GM23338 (cell line): ENCODE results near the gene ASB9. TPM values are rescaled to one million over a fixed set of nuclear protein-coding genes. Genes with fewer than 3 reads are reported as not detected.

ENCODE experiments used
- ATAC-seq: fragments of 200-7000 bp; cut with Tn5 transposase; 3 replicates; pipeline ENCODE4 v1.9.1; 2020
- DNase-seq: peaks from one replicate; pipeline ENCODE4 v3.0.0-alpha.2; 2015; ENCODE audit warnings: low spot score
- H2AFZ ChIP-seq: fragments of 200-600 bp; sonication (generic); 2 replicates; pipeline ENCODE4 v1.8.0; 2016; ENCODE audit warnings: antibody characterized with exemption, mild to moderate bottlenecking, moderate library complexity
- H3F3A ChIP-seq: fragments of 200-600 bp; sonication (generic); replicated peaks from 2 replicates; pipeline ENCODE4 v1.8.0; 2017; ENCODE audit warnings: antibody characterized with exemption, mixed run types, low read depth
- H3K27ac ChIP-seq: fragments of 200-600 bp; sonication (generic); 2 replicates; pipeline ENCODE4 v1.6.1; 2016; ENCODE audit warnings: low read depth
- H3K27me3 ChIP-seq: fragments of 200-600 bp; sonication (generic); 2 replicates; pipeline ENCODE4 v1.8.0; 2016; ENCODE audit warnings: mild to moderate bottlenecking, mixed run types, moderate library complexity; ENCODE audit not compliant: insufficient read depth
- H3K36me3 ChIP-seq: fragments of 200-600 bp; sonication (generic); 2 replicates; pipeline ENCODE4 v1.8.0; 2016; ENCODE audit warnings: mild to moderate bottlenecking; ENCODE audit not compliant: insufficient read depth
- H3K4me1 ChIP-seq: fragments of 200-600 bp; sonication (generic); 2 replicates; pipeline ENCODE4 v1.8.0; 2016; ENCODE audit warnings: mild to moderate bottlenecking, moderate library complexity; ENCODE audit not compliant: insufficient read depth
- H3K4me2 ChIP-seq: fragments of 200-600 bp; sonication (generic); 2 replicates; pipeline ENCODE4 v1.7.1; 2017; ENCODE audit warnings: mixed run types
- H3K4me3 ChIP-seq: fragments of 200-600 bp; sonication (generic); 2 replicates; pipeline ENCODE4 v1.6.1; 2016; ENCODE audit warnings: mixed run types
- H3K79me2 ChIP-seq: fragments of 200-600 bp; sonication (generic); replicated peaks from 2 replicates; pipeline ENCODE4 v1.8.0; 2017; ENCODE audit warnings: mild to moderate bottlenecking; ENCODE audit not compliant: insufficient read depth
- H3K9me2 ChIP-seq: fragments of 200-600 bp; sonication (generic); 2 replicates; pipeline ENCODE4 v1.8.0; 2017; ENCODE audit not compliant: insufficient read depth
- H4K20me1 ChIP-seq: fragments of 200-600 bp; sonication (generic); replicated peaks from 2 replicates; pipeline ENCODE4 v1.8.0; 2017; ENCODE audit warnings: mild to moderate bottlenecking; ENCODE audit not compliant: insufficient read depth
- H3K27ac Mint-ChIP-seq: 2 replicates; pipeline ENCODE4 v1.8.0; 2020; ENCODE audit warnings: inconsistent platforms, mild to moderate bottlenecking, moderate library complexity, mixed read lengths
- H3K27me3 Mint-ChIP-seq: 3 replicates; pipeline ENCODE4 v1.8.0; 2022; ENCODE audit warnings: low read depth, mild to moderate bottlenecking, moderate library complexity, mixed read lengths, inconsistent platforms; ENCODE audit not compliant: insufficient read depth, poor library complexity
- H3K36me3 Mint-ChIP-seq: 3 replicates; pipeline ENCODE4 v1.8.0; 2021; ENCODE audit warnings: low read depth, mild to moderate bottlenecking, inconsistent platforms, moderate library complexity, mixed read lengths
- H3K4me1 Mint-ChIP-seq: 3 replicates; pipeline ENCODE4 v1.8.0; 2020; ENCODE audit warnings: mild to moderate bottlenecking, inconsistent platforms, mixed read lengths
- H3K4me3 Mint-ChIP-seq: 3 replicates; pipeline ENCODE4 v1.8.0; 2021; ENCODE audit warnings: moderate library complexity, mild to moderate bottlenecking, inconsistent platforms, mixed read lengths
- H3K9me3 Mint-ChIP-seq: 3 replicates; pipeline ENCODE4 v1.8.0; 2020; ENCODE audit warnings: moderate library complexity, mild to moderate bottlenecking, inconsistent platforms, mixed read lengths
- CREB1 ChIP-seq: fragments of 250-450 bp; sonication (Bioruptor Pico); IDR thresholded peaks from 2 replicates; pipeline ENCODE4 v1.5.0; 2020; ENCODE audit warnings: low read depth, mild to moderate bottlenecking, moderate library complexity
- EZH2phosphoT487 ChIP-seq: fragments of 200-600 bp; sonication (generic); IDR thresholded peaks from one replicate; pipeline ENCODE4 v1.8.1; 2018; ENCODE audit warnings: antibody characterized with exemption; ENCODE audit not compliant: unreplicated experiment
- JUNB ChIP-seq: IDR thresholded peaks from one replicate; pipeline ENCODE4 v1.6.1; 2016; ENCODE audit warnings: antibody characterized with exemption; ENCODE audit not compliant: unreplicated experiment
- POLR2AphosphoS5 ChIP-seq: IDR thresholded peaks from 2 replicates; pipeline ENCODE4 v1.6.1; 2016; ENCODE audit warnings: antibody characterized with exemption, low read depth
- STAT1 ChIP-seq: IDR thresholded peaks from one replicate; pipeline ENCODE4 v1.6.1; 2016; ENCODE audit warnings: antibody characterized with exemption; ENCODE audit not compliant: unreplicated experiment
- ZNF114 ChIP-seq: fragments of 250-450 bp; sonication (Bioruptor Pico); IDR thresholded peaks from 2 replicates; pipeline ENCODE4 v1.5.0; 2020; ENCODE audit warnings: mild to moderate bottlenecking, moderate library complexity
- ZNF331 ChIP-seq: fragments of 250-450 bp; sonication (Bioruptor Pico); IDR thresholded peaks from 2 replicates; pipeline ENCODE4 v1.5.0; 2020; ENCODE audit warnings: low read depth, mild to moderate bottlenecking, moderate library complexity
- polyA plus RNA-seq: library from polyadenylated mRNA; unstranded; fragments of >200 nt; fragmentation: Nextera tagmentation; extraction: Ambion mirVana; gene quantifications from 2 replicates; pipeline ENCODE4 v1.2.1, GENCODE V29; 2016
- total RNA-seq: library from RNA; depleted of rRNA; stranded (reverse); fragments of >200 nt; shearing (Covaris generic); gene quantifications from 2 replicates; pipeline ENCODE4 v1.2.3, GENCODE V29; 2014
- TF ChIP-seq, protein P1 (sequence below): fragments of 250-450 bp; sonication (Bioruptor Pico); IDR thresholded peaks from 2 replicates; pipeline ENCODE4 v1.5.0; 2020; ENCODE audit warnings: mild to moderate bottlenecking, moderate library complexity
- TF ChIP-seq, protein P2 (sequence below): IDR thresholded peaks from 2 replicates; pipeline ENCODE4 v1.6.1; 2016; ENCODE audit warnings: antibody characterized with exemption

The ASB9 gene
- total and polyA plus RNA-seq, 2 experiments from 2014 or later: 0.37 to 0.42 TPM

DNA sequence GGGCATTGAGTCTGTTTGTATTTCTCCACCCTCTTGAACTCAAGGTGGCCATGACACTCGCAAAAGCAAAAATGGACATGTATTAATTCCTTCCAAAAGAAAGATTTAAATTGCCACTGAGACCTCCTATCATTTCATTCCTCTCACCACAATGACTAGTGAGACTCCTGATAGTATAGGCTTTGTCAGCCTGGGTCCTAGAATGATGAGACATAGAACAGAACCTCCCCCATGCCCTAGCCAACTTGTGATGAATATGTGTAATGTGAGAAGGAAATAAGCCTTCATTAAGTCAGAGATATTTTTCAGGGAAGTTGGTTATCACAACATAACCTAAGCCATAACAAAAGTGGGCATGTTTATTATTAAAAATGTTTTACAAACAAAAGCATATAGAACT lies 62.5 kb downstream of the ASB9 start (continued):
- TF ChIP-seq EZH2phosphoT487 (no peak), POLR2AphosphoS5 (no peak)
- TF ChIP-seq, protein P1, sequence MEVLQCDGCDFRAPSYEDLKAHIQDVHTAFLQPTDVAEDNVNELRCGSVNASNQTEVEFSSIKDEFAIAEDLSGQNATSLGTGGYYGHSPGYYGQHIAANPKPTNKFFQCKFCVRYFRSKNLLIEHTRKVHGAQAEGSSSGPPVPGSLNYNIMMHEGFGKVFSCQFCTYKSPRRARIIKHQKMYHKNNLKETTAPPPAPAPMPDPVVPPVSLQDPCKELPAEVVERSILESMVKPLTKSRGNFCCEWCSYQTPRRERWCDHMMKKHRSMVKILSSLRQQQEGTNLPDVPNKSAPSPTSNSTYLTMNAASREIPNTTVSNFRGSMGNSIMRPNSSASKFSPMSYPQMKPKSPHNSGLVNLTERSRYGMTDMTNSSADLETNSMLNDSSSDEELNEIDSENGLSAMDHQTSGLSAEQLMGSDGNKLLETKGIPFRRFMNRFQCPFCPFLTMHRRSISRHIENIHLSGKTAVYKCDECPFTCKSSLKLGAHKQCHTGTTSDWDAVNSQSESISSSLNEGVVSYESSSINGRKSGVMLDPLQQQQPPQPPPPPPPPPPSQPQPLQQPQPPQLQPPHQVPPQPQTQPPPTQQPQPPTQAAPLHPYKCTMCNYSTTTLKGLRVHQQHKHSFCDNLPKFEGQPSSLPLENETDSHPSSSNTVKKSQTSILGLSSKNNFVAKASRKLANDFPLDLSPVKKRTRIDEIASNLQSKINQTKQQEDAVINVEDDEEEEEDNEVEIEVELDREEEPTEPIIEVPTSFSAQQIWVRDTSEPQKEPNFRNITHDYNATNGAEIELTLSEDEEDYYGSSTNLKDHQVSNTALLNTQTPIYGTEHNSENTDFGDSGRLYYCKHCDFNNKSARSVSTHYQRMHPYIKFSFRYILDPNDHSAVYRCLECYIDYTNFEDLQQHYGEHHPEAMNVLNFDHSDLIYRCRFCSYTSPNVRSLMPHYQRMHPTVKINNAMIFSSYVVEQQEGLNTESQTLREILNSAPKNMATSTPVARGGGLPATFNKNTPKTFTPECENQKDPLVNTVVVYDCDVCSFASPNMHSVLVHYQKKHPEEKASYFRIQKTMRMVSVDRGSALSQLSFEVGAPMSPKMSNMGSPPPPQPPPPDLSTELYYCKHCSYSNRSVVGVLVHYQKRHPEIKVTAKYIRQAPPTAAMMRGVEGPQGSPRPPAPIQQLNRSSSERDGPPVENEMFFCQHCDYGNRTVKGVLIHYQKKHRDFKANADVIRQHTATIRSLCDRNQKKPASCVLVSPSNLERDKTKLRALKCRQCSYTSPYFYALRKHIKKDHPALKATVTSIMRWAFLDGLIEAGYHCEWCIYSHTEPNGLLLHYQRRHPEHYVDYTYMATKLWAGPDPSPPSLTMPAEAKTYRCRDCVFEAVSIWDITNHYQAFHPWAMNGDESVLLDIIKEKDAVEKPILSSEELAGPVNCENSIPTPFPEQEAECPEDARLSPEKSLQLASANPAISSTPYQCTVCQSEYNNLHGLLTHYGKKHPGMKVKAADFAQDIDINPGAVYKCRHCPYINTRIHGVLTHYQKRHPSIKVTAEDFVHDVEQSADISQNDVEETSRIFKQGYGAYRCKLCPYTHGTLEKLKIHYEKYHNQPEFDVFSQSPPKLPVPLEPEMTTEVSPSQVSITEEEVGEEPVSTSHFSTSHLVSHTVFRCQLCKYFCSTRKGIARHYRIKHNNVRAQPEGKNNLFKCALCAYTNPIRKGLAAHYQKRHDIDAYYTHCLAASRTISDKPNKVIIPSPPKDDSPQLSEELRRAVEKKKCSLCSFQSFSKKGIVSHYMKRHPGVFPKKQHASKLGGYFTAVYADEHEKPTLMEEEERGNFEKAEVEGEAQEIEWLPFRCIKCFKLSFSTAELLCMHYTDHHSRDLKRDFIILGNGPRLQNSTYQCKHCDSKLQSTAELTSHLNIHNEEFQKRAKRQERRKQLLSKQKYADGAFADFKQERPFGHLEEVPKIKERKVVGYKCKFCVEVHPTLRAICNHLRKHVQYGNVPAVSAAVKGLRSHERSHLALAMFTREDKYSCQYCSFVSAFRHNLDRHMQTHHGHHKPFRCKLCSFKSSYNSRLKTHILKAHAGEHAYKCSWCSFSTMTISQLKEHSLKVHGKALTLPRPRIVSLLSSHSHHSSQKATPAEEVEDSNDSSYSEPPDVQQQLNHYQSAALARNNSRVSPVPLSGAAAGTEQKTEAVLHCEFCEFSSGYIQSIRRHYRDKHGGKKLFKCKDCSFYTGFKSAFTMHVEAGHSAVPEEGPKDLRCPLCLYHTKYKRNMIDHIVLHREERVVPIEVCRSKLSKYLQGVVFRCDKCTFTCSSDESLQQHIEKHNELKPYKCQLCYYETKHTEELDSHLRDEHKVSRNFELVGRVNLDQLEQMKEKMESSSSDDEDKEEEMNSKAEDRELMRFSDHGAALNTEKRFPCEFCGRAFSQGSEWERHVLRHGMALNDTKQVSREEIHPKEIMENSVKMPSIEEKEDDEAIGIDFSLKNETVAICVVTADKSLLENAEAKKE (CRISPR knock-in tag): no peak

DNA sequence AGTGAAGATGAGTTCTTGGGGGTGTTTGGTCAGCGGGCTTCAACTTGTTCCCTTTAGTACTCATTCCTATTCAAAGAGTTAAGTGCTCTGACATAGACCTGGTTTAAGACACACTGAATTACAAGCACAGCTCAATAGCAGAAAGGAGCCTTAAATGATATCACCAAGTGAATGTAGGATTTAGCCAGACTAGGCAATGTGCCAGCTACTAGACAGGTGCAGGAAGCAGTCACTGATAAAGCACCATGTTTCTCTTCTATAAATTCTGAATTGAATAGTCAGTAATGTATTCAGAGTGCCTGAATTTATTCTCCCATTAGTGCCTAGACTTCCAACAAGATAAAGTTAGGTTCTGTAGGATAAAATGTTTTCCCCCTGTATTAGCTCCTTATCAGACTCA lies 63.6 kb downstream of the ASB9 start:
- TF ChIP-seq EZH2phosphoT487: no peak
- no peak for TF ChIP-seq STAT1
- no peak for TF ChIP-seq ZNF331 (CRISPR knock-in tag)
- no peak for TF ChIP-seq ZNF114 (CRISPR knock-in tag)
- TF ChIP-seq, protein P2, sequence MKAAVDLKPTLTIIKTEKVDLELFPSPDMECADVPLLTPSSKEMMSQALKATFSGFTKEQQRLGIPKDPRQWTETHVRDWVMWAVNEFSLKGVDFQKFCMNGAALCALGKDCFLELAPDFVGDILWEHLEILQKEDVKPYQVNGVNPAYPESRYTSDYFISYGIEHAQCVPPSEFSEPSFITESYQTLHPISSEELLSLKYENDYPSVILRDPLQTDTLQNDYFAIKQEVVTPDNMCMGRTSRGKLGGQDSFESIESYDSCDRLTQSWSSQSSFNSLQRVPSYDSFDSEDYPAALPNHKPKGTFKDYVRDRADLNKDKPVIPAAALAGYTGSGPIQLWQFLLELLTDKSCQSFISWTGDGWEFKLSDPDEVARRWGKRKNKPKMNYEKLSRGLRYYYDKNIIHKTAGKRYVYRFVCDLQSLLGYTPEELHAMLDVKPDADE: no peak
- TF ChIP-seq JUNB: no peak
- TF ChIP-seq CREB1: no peak
- ATAC-seq: no peak

More for the DNA sequence above, 63.6 kb downstream of the ASB9 start:
- Mint-ChIP-seq H3K27me3 (no peaks in the 10 kb centered on the region), H3K9me3 (no peaks in the 10 kb centered on the region), H3K4me1 (no peaks in the 10 kb centered on the region), H3K36me3 (no peaks in the 10 kb centered on the region), H3K4me3 (no peak overlapping the region), H3K27ac (no peak overlapping the region)
- Histone ChIP-seq H3K9me2 (no peaks in the 10 kb centered on the region), H3F3A (no peaks in the 10 kb centered on the region), H3K4me1 (no peaks in the 10 kb centered on the region), H3K27me3 (no peaks in the 10 kb centered on the region), H3K4me2 (no peak overlapping the region), H3K36me3 (no peaks in the 10 kb centered on the region), H3K79me2 (no peaks in the 10 kb centered on the region), H2AFZ (no peak overlapping the region), H4K20me1 (no peaks in the 10 kb centered on the region), H3K4me3 (no peak overlapping the region), H3K27ac (no peak overlapping the region)
- DNase-seq: no peak
